HG02884 (cell line): ENCODE measurements around the gene IRX3.

Experiments used
- ATAC-seq: cut with Tn5 transposase; IDR thresholded peaks from one replicate; pipeline ENCODE4 v1.9.1; 2021; ENCODE audit warnings: mild to moderate bottlenecking, moderate library complexity; ENCODE audit not compliant: unreplicated experiment

The IRX3 gene

GRCh38 chr16:54286366-54287130 lies at the start of gene IRX3:
TSS of gene IRX3 (minus strand) at chr16:54286787. CDS start at chr16:54286050, 737 bp downstream.
- no peak for ATAC-seq

GRCh38 chr16:54335230-54335629 lies 48.6 kb upstream of the IRX3 start:
- no peak for ATAC-seq

- no peak for ATAC-seq
These were observed 47.6 kb upstream of the IRX3 start for GRCh38 chr16:54334208-54334607.

- no peak for ATAC-seq
These were observed 44.8 kb upstream of the IRX3 start for GRCh38 chr16:54331241-54332002.

- no peak for ATAC-seq
These were observed 41.0 kb upstream of the IRX3 start for GRCh38 chr16:54327609-54328008.

GRCh38 chr16:54326266-54326662 lies 39.7 kb upstream of the IRX3 start:
- ATAC-seq, result no peak

GRCh38 chr16:54325616-54326265 lies 39.2 kb upstream of the IRX3 start:
- no peak for ATAC-seq

GRCh38 chr16:54324716-54325115 lies 38.1 kb upstream of the IRX3 start:
- no peak for ATAC-seq

- no peak for ATAC-seq
These were observed 34.2 kb upstream of the IRX3 start for GRCh38 chr16:54320697-54321340.

- no peak for ATAC-seq
These were observed 32.4 kb upstream of the IRX3 start for GRCh38 chr16:54318941-54319340.

GRCh38 chr16:54317101-54317611 lies 30.6 kb upstream of the IRX3 start:
- ATAC-seq, result no peak

- no peak for ATAC-seq
These were observed 29.7 kb upstream of the IRX3 start for GRCh38 chr16:54316095-54316889.

GRCh38 chr16:54313789-54314188 lies 27.2 kb upstream of the IRX3 start:
- no peak for ATAC-seq

GRCh38 chr16:54312502-54312991 lies 26.0 kb upstream of the IRX3 start:
- no peak for ATAC-seq

- no peak for ATAC-seq
These were observed 22.8 kb upstream of the IRX3 start for GRCh38 chr16:54309341-54309740.

- no peak for ATAC-seq
These were observed 18.5 kb upstream of the IRX3 start for GRCh38 chr16:54305080-54305479.

- ATAC-seq, result no peak
These were observed 17.0 kb upstream of the IRX3 start for GRCh38 chr16:54303613-54304012.

GRCh38 chr16:54297154-54297553 lies 10.6 kb upstream of the IRX3 start:
- ATAC-seq, result no peak

GRCh38 chr16:54296543-54296942 lies 10.0 kb upstream of the IRX3 start:
- no peak for ATAC-seq
